ENCODE measurements around the gene IL12RB1.

IL12RB1 gene

DNA sequence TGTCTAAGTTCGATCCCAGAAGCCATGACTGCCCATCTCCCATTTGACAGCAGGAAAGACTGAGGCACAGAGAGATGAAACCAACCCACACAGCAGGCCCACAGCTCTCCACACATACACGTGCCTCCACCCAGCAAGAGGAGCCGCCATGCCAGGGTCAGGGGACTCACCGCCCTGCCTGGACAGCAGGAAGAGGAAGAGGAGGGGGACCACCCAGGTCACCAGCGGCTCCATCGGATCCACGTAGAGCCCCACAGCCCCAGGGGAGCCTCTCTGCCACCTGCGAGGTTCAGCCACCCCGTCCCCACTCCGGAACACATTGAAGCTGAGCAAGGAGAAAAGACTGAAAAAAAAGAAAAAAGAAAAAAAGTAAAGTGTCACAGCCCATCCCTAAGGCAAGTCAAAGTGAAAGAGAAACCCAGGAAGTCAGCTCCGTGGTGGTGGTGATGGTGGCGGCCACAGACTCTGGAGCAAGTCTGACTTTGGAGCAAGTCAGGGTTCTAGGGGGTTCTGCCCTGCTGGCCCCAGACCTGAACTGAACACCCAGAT lies at the start of gene IL12RB1:
Gene IL12RB1, minus strand, starts transcription at position 345 of the 549 bp plus-strand sequence. Its CDS starts 111 bp downstream, at position 234.
- DNase-seq = peak in 2 of 56 donors; percentile 19 to 39

DNA sequence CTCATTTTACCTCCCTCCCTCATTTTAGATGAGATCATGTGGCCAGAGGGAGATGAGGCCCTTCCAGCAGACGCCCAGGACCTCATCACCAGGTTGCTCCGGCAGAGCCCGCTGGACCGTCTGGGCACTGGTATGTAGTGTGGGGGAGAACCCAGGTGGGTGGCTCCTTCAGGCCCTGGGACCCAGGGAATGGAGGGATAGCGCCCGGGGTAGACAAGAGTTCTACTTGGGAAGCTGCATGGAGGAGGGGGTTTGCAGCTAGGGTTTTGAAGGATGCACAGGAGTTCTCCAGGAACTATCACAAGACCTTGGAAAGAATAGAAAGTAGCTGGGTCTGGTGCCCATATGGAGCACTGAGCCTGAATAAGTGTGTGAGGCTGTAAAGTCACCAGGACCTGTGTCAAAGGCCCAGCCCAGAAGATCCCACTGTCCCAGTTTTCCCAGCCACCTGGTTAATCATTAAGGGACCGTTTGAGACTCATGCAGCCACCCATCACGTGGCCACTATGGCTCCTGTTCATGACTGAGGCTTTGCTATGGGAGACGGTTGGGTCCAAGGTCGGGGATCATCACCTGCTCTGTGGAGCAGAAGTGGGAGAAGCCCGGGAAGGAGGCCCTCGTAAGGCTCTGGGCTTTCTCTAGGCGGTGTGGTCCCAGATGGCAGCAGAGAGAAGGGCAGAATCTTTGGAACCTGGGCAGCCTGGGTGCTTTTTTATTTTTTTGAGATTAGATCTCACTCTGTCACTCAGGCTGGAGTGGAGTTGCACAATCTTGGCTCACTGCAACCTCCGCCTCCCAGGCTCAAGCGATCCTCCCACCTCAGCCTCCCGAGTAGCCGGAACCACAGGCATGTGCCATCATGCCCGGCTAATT lies 49.2 kb upstream of the IL12RB1 start:
- DNase-seq = no peak

DNA sequence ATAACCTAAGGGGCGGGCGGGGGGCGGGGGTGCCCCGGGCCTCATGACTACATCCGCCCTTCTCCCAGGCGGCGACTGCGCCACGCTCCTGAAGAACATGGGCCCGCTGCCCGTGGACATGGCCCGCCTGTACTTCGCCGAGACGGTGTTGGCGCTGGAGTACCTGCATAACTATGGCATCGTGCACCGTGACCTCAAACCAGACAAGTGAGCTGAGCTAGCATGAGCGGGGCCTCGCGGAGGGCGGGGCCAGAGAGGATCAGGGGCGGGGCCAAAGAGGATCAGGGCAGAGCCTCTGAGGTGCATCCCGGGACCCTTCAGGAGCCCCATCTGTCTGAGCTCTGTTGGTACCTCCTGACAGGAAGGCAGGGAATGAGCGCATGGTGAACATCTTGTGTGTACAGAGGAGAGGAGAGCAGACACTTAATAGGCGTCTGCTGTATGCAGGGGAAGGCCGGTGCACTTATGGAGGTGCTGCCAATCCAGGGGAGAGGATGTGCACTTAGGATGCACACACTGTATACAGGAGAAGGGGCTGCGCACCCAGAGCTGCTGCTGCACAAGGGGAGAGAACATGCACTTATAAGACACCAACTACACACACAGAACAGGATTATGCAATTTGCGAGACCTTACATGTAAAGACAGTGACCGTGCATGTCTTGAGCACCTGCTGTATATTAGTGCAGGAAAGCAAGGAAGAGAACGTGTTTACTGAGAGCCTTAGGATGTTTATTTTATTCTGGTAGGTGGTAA lies 45.3 kb upstream of the IL12RB1 start:
- no peak for DNase-seq

DNA sequence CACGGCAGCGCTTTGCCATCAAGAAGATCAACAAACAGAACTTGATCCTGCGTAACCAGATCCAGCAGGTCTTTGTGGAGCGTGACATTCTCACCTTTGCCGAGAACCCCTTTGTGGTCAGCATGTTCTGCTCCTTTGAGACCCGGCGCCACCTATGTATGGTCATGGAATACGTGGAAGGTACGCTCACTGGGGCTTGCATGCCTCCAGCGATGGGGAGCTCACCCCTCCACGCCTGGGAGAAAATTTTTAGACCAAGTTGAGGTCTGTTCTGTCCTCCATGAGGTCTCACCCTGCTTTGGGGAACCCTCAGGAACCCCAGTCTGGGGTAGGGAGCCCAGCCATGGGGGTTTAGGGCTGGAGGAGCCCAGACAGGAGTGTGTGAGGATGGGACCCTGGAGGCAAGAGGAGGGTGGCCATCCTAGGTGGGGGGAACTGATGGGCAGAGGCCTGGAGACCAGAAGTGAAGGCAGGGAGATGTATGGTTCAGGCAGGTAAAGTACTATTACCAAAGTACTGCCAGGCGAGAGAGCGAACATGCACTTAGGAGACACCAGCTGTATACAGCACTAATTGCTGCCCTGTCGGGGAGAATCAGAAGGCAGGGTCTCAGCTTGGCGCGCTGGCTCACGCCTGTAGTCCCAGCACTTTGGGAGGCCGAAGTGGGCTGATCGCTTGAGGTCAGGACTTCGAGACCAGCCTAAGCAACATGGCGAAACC lies 43.9 kb upstream of the IL12RB1 start:
- no peak for DNase-seq

DNA sequence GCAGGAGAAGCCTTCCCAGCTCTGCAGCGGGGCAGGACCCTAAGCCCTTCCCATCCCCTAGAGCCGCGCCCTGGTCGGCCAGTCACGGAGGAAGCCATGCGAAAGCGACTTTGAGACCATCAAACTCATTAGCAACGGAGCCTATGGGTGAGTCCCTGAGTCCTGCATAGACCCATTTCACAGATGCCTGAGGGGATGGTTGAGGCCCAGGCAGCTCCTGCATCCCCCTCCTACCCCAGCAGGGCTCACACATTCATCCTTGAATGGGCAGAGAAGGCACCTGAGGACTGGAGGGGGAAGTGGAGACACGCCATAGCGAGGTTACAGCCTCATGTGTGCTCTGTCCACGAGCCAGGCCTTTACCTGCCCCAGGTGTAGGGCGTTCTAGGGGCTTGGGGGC lies 42.1 kb upstream of the IL12RB1 start:
- no peak for DNase-seq

DNA sequence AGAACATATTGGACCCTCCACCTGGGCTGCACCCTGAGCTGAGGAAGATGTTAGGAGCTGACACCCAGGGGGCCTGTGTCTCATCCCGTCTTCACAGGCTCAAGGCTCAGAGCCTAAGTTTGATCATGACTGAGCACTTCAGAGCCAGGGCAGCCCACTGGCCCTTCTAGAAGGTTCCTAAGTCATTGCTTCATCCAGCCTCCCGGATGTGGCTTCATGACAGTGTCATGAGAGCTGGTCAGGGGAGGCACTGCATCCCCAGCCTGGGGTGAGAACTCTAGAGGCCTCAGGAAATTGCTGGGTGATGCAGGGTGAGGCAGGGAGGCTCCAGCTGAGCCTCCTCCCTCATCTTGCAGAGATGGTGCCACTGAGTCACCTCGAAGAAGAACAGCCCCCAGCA lies 41.3 kb upstream of the IL12RB1 start:
- no peak for DNase-seq

DNA sequence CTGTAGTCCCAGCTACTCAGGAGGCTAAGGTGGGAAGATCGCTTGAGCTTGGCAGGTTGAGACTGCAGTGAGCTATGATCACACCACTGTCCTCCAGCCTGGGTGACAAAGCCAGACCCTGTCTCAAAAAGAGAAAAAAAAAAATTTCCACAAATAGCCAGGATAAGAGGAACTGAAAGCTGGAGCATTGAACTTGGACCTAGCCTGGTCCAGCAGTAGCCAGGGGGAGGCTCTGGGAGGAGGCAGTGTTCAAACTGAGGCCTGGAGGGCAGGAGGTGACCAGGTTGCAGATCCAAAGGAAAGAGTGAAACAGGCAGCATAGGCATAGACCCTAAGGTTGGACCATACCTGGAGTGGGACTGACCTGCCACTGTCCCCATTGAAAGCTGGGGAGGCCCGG lies 39.4 kb upstream of the IL12RB1 start:
- DNase-seq = no peak

DNA sequence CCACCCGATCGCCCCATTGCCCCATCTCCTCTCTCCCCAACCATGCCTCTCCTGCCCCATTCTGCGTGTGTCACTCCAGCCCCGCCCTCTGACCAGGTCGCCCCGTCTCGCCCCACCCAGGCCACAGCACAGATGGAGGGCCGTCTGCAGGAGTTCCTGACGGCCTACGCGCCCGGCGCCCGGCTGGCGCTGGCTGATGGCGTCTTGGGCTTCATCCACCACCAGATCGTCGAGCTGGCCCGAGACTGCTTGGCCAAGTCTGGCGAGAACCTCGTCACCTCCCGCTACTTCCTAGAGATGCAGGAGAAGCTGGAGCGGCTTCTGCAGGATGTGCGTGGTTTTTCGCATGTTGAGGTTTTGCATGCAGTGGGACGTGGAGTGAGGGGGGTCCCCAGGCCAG lies 37.1 kb upstream of the IL12RB1 start:
- peak in 1 of 56 donors; percentile 11 for DNase-seq

DNA sequence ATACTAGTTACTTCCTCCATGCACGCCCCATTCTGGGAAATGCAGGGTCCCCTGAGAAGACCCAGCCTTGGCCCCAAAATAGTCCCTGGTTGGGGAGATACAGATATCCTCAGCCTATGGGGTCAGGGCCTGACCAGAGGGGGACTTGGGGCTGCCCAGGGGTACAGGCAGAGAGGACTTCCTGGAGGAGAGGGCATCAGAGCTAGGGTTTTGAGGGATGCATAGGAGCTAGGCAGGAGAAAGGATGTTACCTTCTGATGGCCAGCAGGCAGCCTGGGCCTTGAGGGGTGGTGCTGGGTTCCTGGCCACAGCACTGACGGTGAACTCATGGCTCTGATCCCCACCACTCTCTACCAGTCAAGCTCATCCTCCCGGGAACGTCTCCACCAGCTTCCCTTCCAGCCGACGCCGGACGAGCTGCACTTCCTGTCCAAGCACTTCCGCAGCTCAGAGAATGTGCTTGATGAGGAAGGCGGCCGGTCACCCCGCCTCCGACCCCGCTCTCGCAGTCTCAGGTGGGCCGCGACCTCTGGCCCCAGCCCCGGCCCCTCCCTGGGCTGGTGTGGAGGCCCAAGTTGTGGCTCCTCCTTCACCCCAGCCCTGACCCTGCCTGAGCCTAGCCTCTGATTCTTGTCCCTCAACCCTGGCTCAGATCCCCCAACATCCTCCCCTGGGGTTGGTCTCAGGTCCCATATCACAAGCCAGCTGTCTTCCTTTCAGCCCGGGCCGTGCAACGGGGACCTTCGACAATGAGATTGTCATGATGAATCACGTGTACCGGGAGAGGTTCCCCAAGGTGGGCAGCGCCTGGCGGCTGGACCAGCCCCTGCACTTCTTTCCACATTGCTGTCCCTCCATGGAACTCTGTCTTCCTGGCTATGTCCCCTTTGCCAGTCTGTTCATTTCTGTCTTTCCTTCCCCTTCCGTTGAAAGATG lies 36.4 kb upstream of the IL12RB1 start:
- peak in 3 of 56 donors; percentile 12 to 19 (median 18) for DNase-seq

DNA sequence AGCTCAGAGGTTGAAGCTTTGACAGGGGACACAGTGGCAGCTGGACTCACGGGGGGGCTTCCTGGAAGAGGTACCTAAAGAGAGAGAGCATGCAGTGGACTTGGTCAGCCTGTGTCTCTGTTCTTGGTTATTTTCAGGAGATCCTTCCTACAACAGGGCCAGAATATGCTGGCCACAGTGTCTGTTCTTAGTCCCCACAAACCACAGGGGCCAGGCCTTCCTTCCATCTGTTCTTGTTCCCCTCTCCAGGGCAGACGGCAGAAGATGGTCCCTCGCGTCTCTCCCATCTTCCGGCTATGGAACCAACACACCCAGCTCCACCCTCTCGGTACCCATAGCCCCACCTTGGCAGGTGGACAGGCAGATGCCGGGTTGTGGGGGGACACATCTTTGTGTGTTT lies 35.7 kb upstream of the IL12RB1 start:
- DNase-seq = peak in 3 of 56 donors; percentile 7 to 28 (median 17)

DNA sequence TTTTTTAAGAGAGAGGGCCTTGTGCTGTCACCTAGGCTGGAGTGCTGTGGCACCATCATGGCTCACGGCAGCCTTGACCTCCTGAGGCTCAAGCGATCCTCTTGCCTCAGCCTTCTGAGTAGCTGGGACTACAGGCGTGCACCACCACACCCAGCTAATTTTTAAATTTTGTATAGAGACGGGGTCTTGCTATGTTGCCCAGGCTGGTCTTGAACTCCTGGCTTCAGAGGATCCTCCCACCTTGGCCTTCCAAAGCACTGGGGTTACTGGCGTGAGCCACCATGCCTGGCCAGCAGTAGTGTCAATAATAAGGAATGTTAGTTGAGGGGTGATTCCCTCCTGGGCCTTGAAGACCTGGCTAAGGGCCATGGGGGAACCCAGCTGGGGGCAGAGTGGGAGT lies 34.4 kb upstream of the IL12RB1 start:
- DNase-seq = no peak

DNA sequence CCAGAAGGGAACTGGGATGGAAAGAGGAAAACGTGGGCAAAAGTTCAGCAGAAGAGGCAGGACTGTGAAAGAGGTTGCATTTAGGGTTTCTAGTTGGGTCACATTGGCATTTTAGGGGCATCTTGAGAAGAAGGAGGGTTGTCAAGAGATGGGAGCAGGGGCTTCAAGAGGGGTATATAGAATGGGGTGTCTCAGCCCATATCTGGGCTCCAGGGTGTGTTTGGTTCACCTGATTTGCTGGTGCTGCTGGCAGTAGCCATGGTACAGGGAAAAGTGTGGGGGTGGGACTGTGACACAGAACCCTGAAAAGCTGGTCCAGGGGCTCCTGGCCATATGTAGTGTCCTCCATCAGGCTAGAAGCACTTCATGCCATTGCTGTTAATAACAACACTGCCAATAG lies 33.4 kb upstream of the IL12RB1 start:
- DNase-seq = no peak

DNA sequence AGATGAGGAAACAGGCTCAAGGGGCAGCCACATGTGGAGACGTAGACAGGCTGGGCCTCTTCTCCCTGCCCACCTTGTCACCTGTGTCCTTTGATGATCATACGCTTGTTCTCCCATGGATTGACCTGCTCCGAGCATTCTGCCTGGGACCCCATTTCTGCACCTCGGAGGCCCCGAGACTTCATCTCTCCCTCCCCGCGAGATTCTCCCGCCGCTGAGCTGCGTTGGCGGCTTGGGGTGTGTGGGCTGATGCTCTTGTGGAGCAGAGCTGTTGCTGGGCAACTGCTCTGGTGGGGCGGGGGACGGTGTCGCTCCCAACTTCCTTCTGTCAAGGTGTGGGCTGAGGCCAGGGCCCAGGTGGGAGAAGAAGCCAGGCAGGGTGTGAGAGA lies 33.0 kb upstream of the IL12RB1 start:
- peak in 26 of 56 donors; percentile 12 to 58 (median 37) for DNase-seq

DNA sequence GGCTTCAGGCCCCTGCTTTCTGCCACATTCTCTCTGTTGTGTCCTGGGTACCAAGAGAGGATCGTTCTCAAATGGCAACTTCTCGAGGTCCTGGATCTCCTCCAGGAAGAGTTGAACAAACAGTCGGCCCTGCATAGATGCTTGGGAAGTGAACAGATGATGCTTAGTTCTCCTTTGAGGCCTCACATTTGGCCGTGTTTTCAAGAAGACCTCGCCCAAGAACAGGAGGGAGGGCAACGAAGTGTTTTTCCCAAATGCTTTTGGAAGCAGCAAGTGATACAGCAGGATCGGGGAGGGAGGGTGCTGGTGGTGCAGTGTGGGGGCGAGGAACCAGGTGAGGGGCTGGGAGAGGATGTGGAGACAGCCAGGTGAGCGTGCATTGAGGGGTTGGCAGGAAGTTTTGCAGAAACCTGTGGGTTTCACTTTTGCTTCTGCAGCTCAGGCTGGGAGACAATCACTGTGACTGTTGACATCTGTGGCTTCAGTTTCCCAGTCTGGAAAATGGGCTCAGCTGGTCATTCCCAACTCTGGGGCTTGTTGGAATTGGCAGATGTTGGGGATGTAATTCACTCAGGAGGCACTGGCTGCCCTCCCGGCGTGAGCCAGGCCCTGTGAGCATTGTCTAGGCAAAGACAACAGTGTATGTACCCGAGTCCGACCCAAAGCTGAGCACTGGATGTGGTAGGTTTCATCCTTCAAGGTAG lies 32.4 kb upstream of the IL12RB1 start:
- DNase-seq = peak in 7 of 56 donors; percentile 16 to 49 (median 31)

DNA sequence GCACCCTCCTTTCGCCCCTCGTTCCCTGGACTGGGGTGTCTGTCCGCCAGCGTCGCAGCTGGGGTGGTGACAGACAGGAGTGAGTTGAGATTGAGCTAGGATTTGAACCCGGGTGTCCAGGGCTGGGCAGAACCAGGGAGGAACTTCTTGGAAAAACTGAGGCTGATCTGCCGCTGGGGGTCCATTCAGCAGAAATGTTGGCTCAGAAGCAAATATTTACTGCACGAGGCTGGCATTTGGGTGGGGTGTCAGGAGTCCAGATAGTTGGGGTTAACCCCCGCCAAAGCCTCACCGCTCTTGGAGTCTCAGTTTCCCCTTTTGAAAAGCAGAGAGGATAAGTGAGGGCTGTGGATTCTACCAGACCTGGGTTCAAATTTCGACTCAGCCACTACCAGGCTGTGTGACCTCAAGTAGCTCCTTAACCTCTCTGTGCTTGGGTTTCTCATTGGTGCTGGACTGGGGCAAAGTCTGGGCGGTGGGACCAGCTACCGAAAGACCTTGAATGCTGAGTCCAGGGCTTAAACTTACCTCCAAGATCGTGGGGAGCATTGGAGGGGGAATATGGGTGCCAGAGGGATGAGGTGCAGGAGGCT lies 31.8 kb upstream of the IL12RB1 start:
- peak in 2 of 56 donors; percentile 16 to 58 for DNase-seq

DNA sequence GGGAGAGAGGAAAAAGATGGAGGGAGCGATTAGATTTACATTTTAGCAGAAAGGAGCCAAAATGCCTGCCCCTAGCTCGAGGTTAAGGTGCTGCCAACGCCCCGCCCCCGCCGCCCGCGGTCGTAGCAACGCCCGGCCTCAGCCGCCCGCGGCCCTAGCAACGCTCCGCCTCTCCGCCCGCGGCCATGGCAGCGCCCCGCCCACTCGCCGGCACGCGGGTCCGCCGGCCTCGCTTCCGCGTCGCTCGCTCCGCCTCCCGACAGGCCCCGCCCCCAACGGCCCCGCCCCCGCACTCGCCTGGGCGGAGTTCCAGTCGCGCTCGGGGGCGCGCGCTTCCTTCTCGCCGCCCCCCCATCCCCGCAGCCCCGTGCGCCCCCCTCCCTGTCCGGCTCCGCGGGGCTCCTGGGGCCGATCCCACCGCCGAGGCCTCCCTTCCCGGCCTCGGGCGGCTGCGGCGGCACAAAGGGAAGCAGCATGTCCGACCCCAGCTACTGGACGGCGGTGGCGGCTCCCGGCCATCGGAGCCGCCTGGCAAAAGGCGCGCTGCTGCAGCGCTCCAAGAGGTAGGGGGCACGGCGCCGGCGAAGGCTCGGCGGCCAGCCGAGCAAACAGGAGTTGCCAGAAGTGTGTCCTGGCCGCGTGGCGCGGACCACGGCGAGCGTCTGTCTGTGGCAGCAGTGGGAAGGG lies 31.1 kb upstream of the IL12RB1 start:
- peak in 54 of 56 donors; percentile 41 to 92 (median 79) for DNase-seq

DNA sequence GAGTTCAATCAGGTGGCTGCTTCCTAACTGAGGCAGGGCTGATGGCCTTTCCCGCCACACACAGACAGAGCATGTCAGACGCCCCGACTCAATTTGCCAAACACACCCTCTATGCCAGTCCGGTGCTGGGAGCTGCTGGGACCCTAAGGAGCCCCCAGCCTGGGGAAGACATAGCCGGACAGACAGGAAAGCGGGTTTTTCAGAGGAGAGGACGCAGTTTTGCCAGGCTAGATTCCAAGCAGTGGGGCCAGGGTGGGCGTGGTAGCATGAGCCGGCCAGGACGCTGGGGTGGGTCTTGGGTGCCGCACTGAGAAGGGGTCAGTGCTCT lies 30.6 kb upstream of the IL12RB1 start:
- no peak for DNase-seq

DNA sequence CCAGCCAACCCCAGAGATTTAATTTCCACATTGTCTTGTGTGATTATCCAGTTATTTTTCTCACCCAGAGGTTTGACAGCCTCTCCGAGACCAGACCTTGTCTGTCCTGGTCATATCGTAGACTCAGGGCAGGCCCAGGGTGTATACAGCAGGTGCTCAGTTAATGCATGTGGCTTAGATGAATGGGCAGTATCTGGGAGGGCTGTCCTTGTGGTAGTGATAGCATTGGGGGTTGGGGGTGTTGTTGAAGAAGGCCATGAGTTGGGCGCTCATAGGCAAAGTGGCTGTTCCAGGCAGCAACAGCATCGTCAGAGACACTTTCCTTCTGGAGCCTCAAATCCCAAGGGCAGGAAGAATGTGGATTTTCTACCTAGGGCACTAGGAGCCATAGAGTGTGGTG lies 27.7 kb upstream of the IL12RB1 start:
- no peak for DNase-seq

DNA sequence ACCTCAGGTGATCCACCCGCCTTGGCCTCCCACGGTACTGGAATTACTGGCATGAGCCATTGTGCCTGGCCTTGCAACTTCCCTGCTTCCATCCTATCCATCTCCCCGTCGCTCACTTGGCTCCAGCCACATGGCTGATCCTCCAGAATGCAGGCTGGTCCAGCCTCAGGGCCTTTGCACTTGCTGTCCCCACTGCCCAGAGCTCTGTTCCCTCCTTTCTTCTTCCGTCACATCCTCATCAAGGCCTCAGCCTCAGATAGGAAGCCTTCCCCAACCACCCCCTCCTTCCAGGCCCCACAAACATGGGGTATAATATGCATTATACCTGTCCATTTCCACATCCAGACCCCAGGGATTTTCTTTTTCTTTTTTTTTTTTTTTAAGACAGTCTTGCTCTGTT lies 27.1 kb upstream of the IL12RB1 start:
- no peak for DNase-seq
